Anterior cingulate cortex (tissue), 58 donors: ENCODE measurements around the gene SH3BGRL2.
"Not testable (repeated sequence)": the region's sequence is repeated elsewhere in the genome, so short reads cannot be mapped to it uniquely, and the experiment has no call there.

Experiments
- DNase-seq, 58 donors: peaks; one replicate each; lab custom pipeline; 2025; lab: John Stamatoyannopoulos, UW

Gene SH3BGRL2

GRCh38 chr6:79613912-79614311 is 17.2 kb upstream of the SH3BGRL2 start:
- DNase-seq = no peak

GRCh38 chr6:79614326-79615305 is 16.5 kb upstream of the SH3BGRL2 start:
- no peak for DNase-seq

GRCh38 chr6:79617518-79617941 is 13.6 kb upstream of the SH3BGRL2 start:
- DNase-seq = no peak

- not testable (repeated sequence) for DNase-seq
Observed at GRCh38 chr6:79618425-79618824, 12.7 kb upstream of the SH3BGRL2 start.

GRCh38 chr6:79621579-79621978 is 9.6 kb upstream of the SH3BGRL2 start:
- DNase-seq = no peak

GRCh38 chr6:79622364-79622763 is 8.8 kb upstream of the SH3BGRL2 start:
- no peak for DNase-seq

- no peak for DNase-seq
Observed at GRCh38 chr6:79623106-79623505, 8.0 kb upstream of the SH3BGRL2 start.

- DNase-seq = no peak
Observed at GRCh38 chr6:79625746-79626145, 5.4 kb upstream of the SH3BGRL2 start.

GRCh38 chr6:79626811-79627210 is 4.3 kb upstream of the SH3BGRL2 start:
- DNase-seq = no peak

GRCh38 chr6:79627422-79627821 is 3.7 kb upstream of the SH3BGRL2 start:
- no peak for DNase-seq

GRCh38 chr6:79628466-79629288 is 2.5 kb upstream of the SH3BGRL2 start:
- DNase-seq = no peak

- no peak for DNase-seq
Observed at GRCh38 chr6:79630380-79630882, 698 bp upstream of the SH3BGRL2 start.

GRCh38 chr6:79631693-79632172 is 604 bp downstream of the SH3BGRL2 start:
- no peak for DNase-seq

- no peak for DNase-seq
Observed at GRCh38 chr6:79632580-79632979, 1.5 kb downstream of the SH3BGRL2 start.

- peak in 2 of 58 donors; percentile 16 to 20 for DNase-seq
Observed at GRCh38 chr6:79634491-79635231, 3.5 kb downstream of the SH3BGRL2 start.

GRCh38 chr6:79635232-79635543 is 4.1 kb downstream of the SH3BGRL2 start:
- no peak for DNase-seq

- DNase-seq = no peak
Observed at GRCh38 chr6:79636673-79637072, 5.5 kb downstream of the SH3BGRL2 start.

- DNase-seq = peak in 1 of 58 donors; percentile 18
Observed at GRCh38 chr6:79640146-79641111, 9.3 kb downstream of the SH3BGRL2 start.

- DNase-seq = no peak
Observed at GRCh38 chr6:79646006-79646405, 14.9 kb downstream of the SH3BGRL2 start.
